HCT116 (cell line): Measurements from ENCODE around the gene LEPR. TPM values are rescaled to one million over a fixed set of nuclear protein-coding genes. Genes with fewer than 3 reads are reported as not detected.

ENCODE experiments used
- ATAC-seq: fragments of 200-7000 bp; cut with Tn5 transposase; 2 replicates; pipeline ENCODE4 v1.9.1; 2020; ENCODE audit warnings: mild to moderate bottlenecking, moderate library complexity
- BruUV-seq: library from RNA; stranded (reverse); fragments of 400-500 nt; replicated peaks from 2 replicates; lab custom pipeline; 2021; lab: Mats Ljungman, UMichigan
- CTCF ChIA-PET: fragments of 300-600 bp; sonication (Branson Sonifier 250); formaldehyde crosslinking; loops from one replicate; lab custom pipeline; 2021; ENCODE audit warnings: antibody characterized with exemption; lab: Charles Lee
- POLR2A ChIA-PET: fragments of 300-600, 350-600 bp; sonication (Branson Sonifier 250); formaldehyde crosslinking; loops from one replicate; lab custom pipeline; 2021; ENCODE audit warnings: antibody characterized with exemption; lab: Charles Lee
- RAD21 ChIA-PET, 2 experiments: fragments of 300-600 bp; sonication (Branson Sonifier 250); formaldehyde crosslinking; loops; one replicate each; lab custom pipeline; 2023; ENCODE audit warnings: low total read pairs in 2 of 2; ENCODE audit not compliant: uncharacterized antibody in 2 of 2, unreplicated experiment in 2 of 2, low non-redundant PET in 1 of 2; lab: Charles Lee
- DNase-seq: peaks from one replicate; pipeline ENCODE4 v3.0.0-alpha.2; 2010; ENCODE audit warnings: low read depth, low spot score
- H2AFZ ChIP-seq: fragments of 200-600 bp; shearing (Covaris generic), sonication (generic); 2 replicates; pipeline ENCODE4 v1.6.1; 2017; ENCODE audit warnings: low read depth, mixed run types, mixed read lengths, antibody characterized with exemption, low read length; ENCODE audit not compliant: poor library complexity, severe bottlenecking
- H3K27ac ChIP-seq: 2 replicates; pipeline ENCODE4 v1.5.1; 2012; ENCODE audit warnings: low read depth, low read length
- H3K27me3 ChIP-seq: fragments of 200-600 bp; sonication (generic); 2 replicates; pipeline ENCODE4 v1.6.1; 2016; ENCODE audit warnings: mixed run types, low read length, mixed read lengths; ENCODE audit not compliant: insufficient read depth
- H3K36me3 ChIP-seq, 2 experiments: fragments of 200-500 bp in 1 of 2; fragments of 200-600 bp in 1 of 2; sonication (Bioruptor generic) in 1 of 2; sonication (generic) in 1 of 2; 2 replicates each; pipeline versions ENCODE4 v1.5.1 to v1.6.1; 2014 to 2016; ENCODE audit warnings: low read length in 2 of 2, inconsistent platforms in 1 of 2, mixed read lengths in 1 of 2, mixed run types in 1 of 2; ENCODE audit not compliant: insufficient read depth in 2 of 2, control insufficient read depth in 1 of 2
- H3K4me1 ChIP-seq, 2 experiments: fragments of 200-600 bp in 1 of 2; sonication (generic) in 1 of 2; 2 replicates each; pipeline versions ENCODE4 v1.5.1 to v1.6.1; 2012 to 2017; ENCODE audit warnings: low read length in 2 of 2, inconsistent platforms in 1 of 2, mild to moderate bottlenecking in 1 of 2, mixed read lengths in 1 of 2, mixed run types in 1 of 2, moderate library complexity in 1 of 2; ENCODE audit not compliant: insufficient read depth in 2 of 2, control insufficient read depth in 1 of 2
- H3K4me2 ChIP-seq: fragments of 200-600 bp; sonication (generic); 2 replicates; pipeline ENCODE4 v1.6.1; 2017; ENCODE audit warnings: mixed run types, low read length, mixed read lengths
- H3K4me3 ChIP-seq, 2 experiments: fragments of 200-600 bp in 1 of 2; sonication (generic) in 1 of 2; replicated peaks in 1 of 2; 2 replicates each; pipeline ENCODE4 v1.5.1; 2011 to 2016; ENCODE audit warnings: low read length in 2 of 2, control low read depth in 1 of 2, low read depth in 1 of 2, mild to moderate bottlenecking in 1 of 2, mixed read lengths in 1 of 2, mixed run types in 1 of 2
- H3K79me2 ChIP-seq: fragments of 200-600 bp; sonication (generic); 2 replicates; pipeline ENCODE4 v1.6.1; 2017; ENCODE audit warnings: mild to moderate bottlenecking, mixed run types, low read length, moderate library complexity, mixed read lengths; ENCODE audit not compliant: insufficient read depth
- H3K9ac ChIP-seq: fragments of 200-600 bp; sonication (generic); 2 replicates; pipeline ENCODE4 v1.6.1; 2016; ENCODE audit warnings: low read length, mixed read lengths
- H3K9me2 ChIP-seq: fragments of 200-600 bp; sonication (generic), shearing (Covaris generic); 2 replicates; pipeline ENCODE4 v1.6.1; 2017; ENCODE audit warnings: mixed run types, mild to moderate bottlenecking, moderate library complexity; ENCODE audit not compliant: insufficient read depth
- H3K9me3 ChIP-seq, 2 experiments: fragments of 200-500 bp in 1 of 2; fragments of 200-600 bp in 1 of 2; sonication (Bioruptor generic) in 1 of 2; sonication (generic) in 1 of 2; 2 replicates each; pipeline ENCODE4 v1.6.1; 2014 to 2017; ENCODE audit warnings: low read length in 2 of 2, mixed read lengths in 2 of 2, inconsistent platforms in 1 of 2, low read depth in 1 of 2, mild to moderate bottlenecking in 1 of 2, mixed run types in 1 of 2, moderate library complexity in 1 of 2; ENCODE audit not compliant: control insufficient read depth in 1 of 2, insufficient read depth in 1 of 2
- H4K20me1 ChIP-seq: fragments of 200-600 bp; sonication (generic), shearing (Covaris generic); 2 replicates; pipeline ENCODE4 v1.6.1; 2017; ENCODE audit warnings: mixed run types, mild to moderate bottlenecking, moderate library complexity; ENCODE audit not compliant: insufficient read depth
- CEBPB ChIP-seq: IDR thresholded peaks from 2 replicates; pipeline ENCODE4 v1.6.1; 2012; ENCODE audit warnings: low read depth
- EZH2 ChIP-seq: fragments of 200-600 bp; sonication (generic); IDR thresholded peaks from 2 replicates; pipeline ENCODE4 v1.6.1; 2017; ENCODE audit warnings: antibody characterized with exemption, mixed run types
- EZH2phosphoT487 ChIP-seq: fragments of 200-600 bp; IDR thresholded peaks from 2 replicates; pipeline ENCODE4 v1.6.1; 2018; ENCODE audit warnings: antibody characterized with exemption, borderline replicate concordance
- POLR2A ChIP-seq: IDR thresholded peaks from 2 replicates; pipeline ENCODE4 v1.7.0; 2011; ENCODE audit warnings: borderline replicate concordance; ENCODE audit not compliant: insufficient read depth, insufficient read length; ENCODE audit errors: extremely low read depth
- POLR2AphosphoS5 ChIP-seq: IDR thresholded peaks from 2 replicates; pipeline ENCODE4 v1.6.1; 2011; ENCODE audit warnings: mild to moderate bottlenecking, low read depth, low read length, moderate library complexity
- SIN3A ChIP-seq: IDR thresholded peaks from 2 replicates; pipeline ENCODE4 v1.6.1; 2012; ENCODE audit warnings: low read depth
- SP1 ChIP-seq: IDR thresholded peaks from 2 replicates; pipeline ENCODE4 v1.6.1; 2012; ENCODE audit warnings: low read depth
- TCF7L2 ChIP-seq: IDR thresholded peaks from 2 replicates; pipeline ENCODE4 v1.7.0; 2011; ENCODE audit warnings: borderline replicate concordance, inconsistent platforms; ENCODE audit not compliant: insufficient read depth, insufficient read length; ENCODE audit errors: extremely low read depth
- ZFX ChIP-seq: fragments of 450-650 bp; IDR thresholded peaks from 2 replicates; pipeline ENCODE4 v1.6.1; 2017
- ZNF274 ChIP-seq: fragments of 200-500 bp; sonication (Bioruptor generic); IDR thresholded peaks from 2 replicates; pipeline ENCODE4 v1.6.1; 2014; ENCODE audit warnings: mild to moderate bottlenecking, low read depth, low read length, inconsistent platforms
- intact Hi-C: fragments of 100-400 bp; cut with micrococcal nuclease; formaldehyde crosslinking; loops from 2 replicates; pipeline ENCODE4 v1.10.0; 2022
- total RNA-seq: library from RNA; stranded (reverse); gene quantifications from one replicate; pipeline ENCODE4 v1.2.1, GENCODE V29; 2021; ENCODE audit not compliant: unreplicated experiment
- TF ChIP-seq, protein P1 (sequence below): IDR thresholded peaks from 2 replicates; pipeline ENCODE4 v1.6.1; 2012
- TF ChIP-seq, protein P2 (sequence below): IDR thresholded peaks from 2 replicates; pipeline ENCODE4 v1.6.1; 2012; ENCODE audit warnings: low read depth

Gene LEPR
- total RNA-seq, 1 experiment from 2014 or later, result 6.0 TPM

DNA sequence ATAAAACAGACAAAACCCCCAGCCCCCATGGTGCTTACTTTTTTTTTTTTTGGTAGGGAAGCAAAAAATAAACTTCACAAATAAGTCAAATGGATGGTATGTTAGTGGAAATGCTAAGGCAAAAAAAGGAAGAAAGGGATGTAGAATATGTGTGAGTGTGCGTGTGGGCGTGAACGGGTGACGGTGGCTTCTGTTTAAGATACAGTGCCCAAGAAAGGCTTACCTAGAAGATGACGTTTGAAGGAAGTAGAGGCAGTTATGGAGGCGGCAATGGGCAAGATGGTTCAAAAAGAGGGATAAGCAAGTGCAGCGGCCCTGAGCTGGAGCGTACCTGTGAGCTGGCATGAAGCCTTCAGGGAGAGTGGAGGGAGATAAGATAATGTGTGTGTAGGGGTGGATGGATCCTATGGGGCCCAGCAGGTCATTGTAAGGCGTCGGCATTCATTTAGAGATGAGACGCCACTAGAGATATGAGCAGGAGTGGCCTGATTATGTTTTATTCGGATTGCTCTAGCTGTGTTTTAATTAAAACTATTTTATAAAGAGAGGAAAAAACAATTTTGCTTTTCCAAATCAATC, 19.9 kb downstream of the LEPR start:
- DNase-seq (no peak), ATAC-seq (no peak)
- Histone ChIP-seq H3K4me3 (no peak overlapping the region), H3K27ac (no peak overlapping the region), H4K20me1 (no peaks in the 10 kb centered on the region), H3K27me3 (no peaks in the 10 kb centered on the region), H3K9ac (no peak overlapping the region), H3K9me2 (no peaks in the 10 kb centered on the region), H3K4me2 (no peak overlapping the region), H3K79me2 (no peaks in the 10 kb centered on the region), H3K4me1 (no peaks in the 10 kb centered on the region), H3K36me3 (no peaks in the 10 kb centered on the region), H2AFZ (no peak overlapping the region), H3K9me3 (no peaks in the 10 kb centered on the region)
- ChIA-PET CTCF (interaction anchor here (0.8 kb wide), 1 partner anchor 9 kb away, joined by 3 read pairs; no protein-coding TSS in a partner anchor), POLR2A (interaction anchor here (0.9 kb wide), 1 partner anchor 20 kb away, joined by 4 read pairs; the partner anchor contains the start of genes LEPR and LEPROT), RAD21 (no interaction called here)
- no peak for TF ChIP-seq ZNF274
- TF ChIP-seq POLR2A, result no peak
- TF ChIP-seq CEBPB, result no peak
- no peak for TF ChIP-seq SP1
- TF ChIP-seq, protein P1, sequence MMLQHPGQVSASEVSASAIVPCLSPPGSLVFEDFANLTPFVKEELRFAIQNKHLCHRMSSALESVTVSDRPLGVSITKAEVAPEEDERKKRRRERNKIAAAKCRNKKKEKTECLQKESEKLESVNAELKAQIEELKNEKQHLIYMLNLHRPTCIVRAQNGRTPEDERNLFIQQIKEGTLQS, result no peak
- no peak for TF ChIP-seq SIN3A
- TF ChIP-seq ZFX, result no peak
- no peak for TF ChIP-seq POLR2AphosphoS5
- no peak for TF ChIP-seq EZH2phosphoT487
- TF ChIP-seq EZH2, result no peak
- no peak for TF ChIP-seq TCF7L2
- TF ChIP-seq, protein P2, sequence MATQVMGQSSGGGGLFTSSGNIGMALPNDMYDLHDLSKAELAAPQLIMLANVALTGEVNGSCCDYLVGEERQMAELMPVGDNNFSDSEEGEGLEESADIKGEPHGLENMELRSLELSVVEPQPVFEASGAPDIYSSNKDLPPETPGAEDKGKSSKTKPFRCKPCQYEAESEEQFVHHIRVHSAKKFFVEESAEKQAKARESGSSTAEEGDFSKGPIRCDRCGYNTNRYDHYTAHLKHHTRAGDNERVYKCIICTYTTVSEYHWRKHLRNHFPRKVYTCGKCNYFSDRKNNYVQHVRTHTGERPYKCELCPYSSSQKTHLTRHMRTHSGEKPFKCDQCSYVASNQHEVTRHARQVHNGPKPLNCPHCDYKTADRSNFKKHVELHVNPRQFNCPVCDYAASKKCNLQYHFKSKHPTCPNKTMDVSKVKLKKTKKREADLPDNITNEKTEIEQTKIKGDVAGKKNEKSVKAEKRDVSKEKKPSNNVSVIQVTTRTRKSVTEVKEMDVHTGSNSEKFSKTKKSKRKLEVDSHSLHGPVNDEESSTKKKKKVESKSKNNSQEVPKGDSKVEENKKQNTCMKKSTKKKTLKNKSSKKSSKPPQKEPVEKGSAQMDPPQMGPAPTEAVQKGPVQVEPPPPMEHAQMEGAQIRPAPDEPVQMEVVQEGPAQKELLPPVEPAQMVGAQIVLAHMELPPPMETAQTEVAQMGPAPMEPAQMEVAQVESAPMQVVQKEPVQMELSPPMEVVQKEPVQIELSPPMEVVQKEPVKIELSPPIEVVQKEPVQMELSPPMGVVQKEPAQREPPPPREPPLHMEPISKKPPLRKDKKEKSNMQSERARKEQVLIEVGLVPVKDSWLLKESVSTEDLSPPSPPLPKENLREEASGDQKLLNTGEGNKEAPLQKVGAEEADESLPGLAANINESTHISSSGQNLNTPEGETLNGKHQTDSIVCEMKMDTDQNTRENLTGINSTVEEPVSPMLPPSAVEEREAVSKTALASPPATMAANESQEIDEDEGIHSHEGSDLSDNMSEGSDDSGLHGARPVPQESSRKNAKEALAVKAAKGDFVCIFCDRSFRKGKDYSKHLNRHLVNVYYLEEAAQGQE, result no peak
- intact Hi-C loops, result no loop called here
- no TSS peak for BruUV-seq
